ENCODE data around the gene LIN28A.

GRCh38 chr1:26403656-26404055 is 7.0 kb upstream of the LIN28A start:
- TF ChIP-seq SP1 (IDR thresholded peaks at IDR 0.05) (no peak), ZNF384 (IDR thresholded peaks at IDR 0.05) (no peak), SUZ12 (IDR thresholded peaks at IDR 0.05) (no peak), L3MBTL2 (conservative IDR thresholded peaks at IDR 0.05) (no peak), BHLHE40 (IDR thresholded peaks at IDR 0.05; ENCODE audit: borderline replicate concordance) (no peak), HDGF (IDR thresholded peaks at IDR 0.05; ENCODE audit: borderline replicate concordance) (no peak), ELF4 (IDR thresholded peaks at IDR 0.05) (no peak), NFRKB (IDR thresholded peaks at IDR 0.05) (no peak), FOXK2 (IDR thresholded peaks at IDR 0.05) (no peak)
